NOMO-1 (cell line): Measurements from ENCODE around the gene TMEM235.
"Not testable (repeated sequence)": the region's sequence is repeated elsewhere in the genome, so short reads cannot be mapped to it uniquely, and the experiment has no call there.

Experiments used
- DNase-seq, 2 experiments: peaks; one replicate each; lab custom pipeline; 2025; ENCODE audit not compliant: unreplicated experiment in 2 of 2; lab: John Stamatoyannopoulos, UW

TMEM235 gene

DNA sequence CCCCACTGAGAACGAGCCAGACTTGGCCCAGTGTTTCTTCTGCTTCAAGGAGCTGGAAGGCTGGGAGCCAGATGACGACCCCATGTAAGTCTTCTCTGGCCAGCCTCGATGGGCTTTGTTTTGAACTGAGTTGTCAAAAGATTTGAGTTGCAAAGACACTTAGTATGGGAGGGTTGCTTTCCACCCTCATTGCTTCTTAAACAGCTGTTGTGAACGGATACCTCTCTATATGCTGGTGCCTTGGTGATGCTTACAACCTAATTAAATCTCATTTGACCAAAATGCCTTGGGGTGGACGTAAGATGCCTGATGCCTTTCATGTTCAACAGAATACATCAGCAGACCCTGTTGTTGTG lies 16.7 kb upstream of the TMEM235 start:
- no peak for DNase-seq

DNA sequence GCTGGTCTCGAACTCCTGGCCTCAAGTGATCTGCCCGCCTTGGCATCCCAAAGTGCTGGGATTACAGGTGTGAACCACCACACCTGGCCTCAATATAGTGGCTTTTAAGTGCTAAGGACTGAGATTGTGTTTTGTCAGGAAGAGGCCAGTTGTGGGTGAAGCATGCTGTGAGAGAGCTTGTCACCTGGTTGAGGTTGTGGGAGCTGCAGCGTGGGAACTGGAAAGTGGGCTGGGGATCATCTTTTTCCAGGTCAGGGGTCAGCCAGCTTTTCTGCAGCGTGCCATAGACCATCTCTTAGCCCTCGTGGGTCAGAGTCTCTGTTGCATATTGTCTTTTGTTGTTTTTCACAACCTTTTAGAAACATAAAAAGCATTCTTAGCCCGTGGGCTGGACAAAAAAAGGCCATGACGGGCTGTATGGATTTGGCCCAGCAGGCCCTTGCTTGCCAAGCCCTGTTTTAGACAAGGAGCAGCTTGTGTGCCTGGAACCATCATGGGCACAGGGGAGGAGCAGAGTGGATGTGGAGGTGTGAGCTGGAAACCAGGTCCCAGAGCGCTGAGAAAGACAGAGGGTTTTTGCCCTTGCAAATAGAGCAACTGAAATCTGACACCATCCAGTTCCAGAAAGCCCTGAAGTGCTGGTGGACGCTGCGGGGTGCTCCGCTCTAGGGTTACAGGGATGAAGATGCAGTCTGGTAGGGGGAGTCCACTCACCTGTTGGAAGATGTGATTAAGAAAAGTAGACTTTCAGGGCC lies 11.9 kb upstream of the TMEM235 start:
- DNase-seq: no peak

DNA sequence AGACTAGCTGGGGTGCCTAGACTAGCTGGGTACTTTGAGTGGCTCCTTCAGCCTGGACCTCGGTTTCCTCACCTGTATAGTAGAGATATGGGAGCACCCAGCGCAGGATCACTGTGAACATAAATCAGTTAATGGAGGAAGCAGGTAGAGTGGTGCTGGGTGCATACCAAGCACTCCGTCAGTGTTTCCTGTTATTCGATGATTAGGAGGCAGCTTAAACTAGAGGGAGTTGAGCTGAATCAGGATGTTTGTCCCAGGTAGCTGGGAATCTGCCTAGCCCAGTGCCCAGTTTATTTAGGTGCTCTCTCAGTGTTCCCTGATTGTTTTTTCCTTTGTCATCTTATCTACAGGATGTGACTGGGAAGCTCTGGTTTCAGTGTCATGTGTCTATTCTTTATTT lies 8.4 kb upstream of the TMEM235 start:
- no peak for DNase-seq

DNA sequence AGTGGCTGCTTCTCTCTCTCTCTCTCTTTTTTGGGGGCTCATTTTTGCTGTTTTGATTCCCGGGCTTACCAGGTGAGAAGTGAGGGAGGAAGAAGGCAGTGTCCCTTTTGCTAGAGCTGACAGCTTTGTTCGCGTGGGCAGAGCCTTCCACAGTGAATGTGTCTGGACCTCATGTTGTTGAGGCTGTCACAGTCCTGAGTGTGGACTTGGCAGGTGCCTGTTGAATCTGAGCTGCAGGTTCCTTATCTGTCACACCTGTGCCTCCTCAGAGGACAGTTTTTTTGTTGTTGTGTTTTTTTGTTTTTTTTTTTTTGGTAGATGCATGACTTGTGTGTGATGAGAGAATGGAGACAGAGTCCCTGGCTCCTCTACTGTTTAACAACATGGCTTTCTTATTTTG lies 7.7 kb upstream of the TMEM235 start:
- no peak for DNase-seq

DNA sequence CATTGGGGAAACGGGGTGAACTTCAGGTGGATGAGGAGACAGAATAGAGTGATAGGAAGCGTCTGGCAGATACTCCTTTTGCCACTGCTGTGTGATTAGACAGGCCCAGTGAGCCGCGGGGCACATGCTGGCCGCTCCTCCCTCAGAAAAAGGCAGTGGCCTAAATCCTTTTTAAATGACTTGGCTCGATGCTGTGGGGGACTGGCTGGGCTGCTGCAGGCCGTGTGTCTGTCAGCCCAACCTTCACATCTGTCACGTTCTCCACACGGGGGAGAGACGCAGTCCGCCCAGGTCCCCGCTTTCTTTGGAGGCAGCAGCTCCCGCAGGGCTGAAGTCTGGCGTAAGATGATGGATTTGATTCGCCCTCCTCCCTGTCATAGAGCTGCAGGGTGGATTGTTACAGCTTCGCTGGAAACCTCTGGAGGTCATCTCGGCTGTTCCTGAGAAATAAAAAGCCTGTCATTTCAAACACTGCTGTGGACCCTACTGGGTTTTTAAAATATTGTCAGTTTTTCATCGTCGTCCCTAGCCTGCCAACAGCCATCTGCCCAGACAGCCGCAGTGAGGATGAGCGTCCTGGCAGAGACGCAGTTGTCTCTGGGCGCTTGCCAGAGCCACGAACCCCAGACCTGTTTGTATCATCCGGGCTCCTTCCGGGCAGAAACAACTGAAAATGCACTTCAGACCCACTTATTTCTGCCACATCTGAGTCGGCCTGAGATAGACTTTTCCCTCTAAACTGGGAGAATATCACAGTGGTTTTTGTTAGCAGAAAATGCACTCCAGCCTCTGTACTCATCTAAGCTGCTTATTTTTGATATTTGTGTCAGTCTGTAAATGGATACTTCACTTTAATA lies 7.0 kb upstream of the TMEM235 start:
- DNase-seq: no peak

DNA sequence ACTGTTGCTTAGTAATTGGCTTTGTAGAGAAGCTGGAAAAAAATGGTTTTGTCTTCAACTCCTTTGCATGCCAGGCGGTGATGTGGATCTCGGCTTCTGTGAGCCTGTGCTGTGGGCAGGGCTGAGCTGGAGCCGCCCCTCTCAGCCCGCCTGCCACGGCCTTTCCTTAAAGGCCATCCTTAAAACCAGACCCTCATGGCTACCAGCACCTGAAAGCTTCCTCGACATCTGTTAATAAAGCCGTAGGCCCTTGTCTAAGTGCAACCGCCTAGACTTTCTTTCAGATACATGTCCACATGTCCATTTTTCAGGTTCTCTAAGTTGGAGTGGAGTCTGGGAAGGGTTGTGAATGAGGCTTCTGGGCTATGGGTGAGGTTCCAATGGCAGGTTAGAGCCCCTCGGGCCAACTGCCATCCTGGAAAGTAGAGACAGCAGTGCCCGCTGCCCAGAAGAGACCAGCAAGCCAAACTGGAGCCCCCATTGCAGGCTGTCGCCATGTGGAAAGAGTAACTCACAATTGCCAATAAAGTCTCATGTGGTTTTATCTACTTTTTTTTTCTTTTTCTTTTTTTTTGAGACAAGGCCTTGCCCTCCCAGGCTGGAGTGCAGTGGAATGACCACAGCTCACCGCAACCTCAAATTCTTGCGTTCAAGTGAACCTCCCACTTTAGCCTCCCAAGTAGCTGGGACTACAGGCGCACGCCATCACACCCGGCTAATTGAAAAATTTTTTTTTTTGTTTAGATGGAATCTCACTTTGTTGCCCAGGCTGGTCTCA lies 6.2 kb upstream of the TMEM235 start:
- no peak for DNase-seq

DNA sequence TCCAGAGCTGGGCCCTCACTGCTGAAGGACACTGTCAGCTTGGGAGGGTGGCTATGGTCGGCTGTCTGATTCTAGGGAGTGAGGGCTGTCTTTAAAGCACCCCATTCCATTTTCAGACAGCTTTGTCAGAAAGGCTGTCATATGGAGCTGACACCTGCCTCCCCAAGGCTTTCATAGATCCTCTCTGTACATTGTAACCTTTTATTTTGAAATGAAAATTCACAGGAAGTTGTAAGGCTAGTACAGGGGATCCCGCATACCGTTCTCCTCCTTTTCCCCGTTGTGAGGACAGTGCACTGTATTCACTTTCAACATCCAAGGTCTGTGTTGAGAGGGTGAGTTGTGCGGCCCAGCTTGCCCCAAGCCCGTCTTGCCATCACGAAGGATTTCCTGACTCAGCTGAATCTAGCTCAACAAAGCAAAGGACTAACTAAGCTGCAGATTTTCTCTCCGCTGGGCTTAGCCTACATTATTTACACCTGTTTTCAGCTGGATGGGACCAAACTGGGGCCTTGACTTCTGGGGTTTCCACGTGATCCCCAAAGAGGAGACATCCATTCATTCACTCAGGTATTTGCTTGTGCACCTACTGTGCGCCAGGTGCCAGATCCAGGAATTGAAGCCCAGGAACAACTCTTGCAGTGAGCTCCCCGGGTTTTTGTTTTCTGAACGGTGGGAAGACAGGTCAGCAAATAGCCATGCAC lies 5.2 kb upstream of the TMEM235 start:
- no peak for DNase-seq

DNA sequence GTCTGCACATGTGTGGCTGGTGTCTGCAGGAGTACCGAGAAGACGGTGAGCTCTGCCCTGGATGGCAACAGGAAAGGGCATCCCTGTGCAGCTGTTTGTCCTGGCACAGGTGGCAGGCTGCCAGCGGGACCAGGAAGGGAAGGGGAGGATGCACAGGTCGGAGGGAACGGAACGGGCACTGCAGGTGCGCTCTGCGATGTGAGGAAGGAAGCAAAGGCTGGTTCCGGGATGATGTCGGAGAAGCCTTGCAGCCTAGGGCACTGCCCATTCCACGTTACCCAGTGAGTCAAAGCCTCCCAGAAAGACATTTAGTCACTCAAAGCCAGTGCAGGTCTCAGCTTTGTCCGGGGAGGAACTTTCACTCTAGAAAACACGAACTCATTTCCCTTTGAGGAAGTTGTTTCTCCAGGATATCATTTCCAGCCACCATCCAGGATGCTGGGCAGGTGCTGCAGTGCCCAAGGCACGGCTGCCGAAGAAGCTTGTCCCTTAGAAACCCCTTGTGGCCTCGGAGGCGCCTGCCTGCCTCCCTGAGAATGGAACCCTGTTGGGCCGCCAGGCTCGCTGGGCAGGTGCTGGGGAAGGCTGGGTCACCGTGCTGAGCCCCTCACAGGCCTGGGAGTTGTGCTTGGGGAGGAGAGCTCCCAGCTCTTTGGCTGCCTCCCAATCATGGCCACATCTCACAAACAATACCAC lies 4.5 kb upstream of the TMEM235 start:
- no peak for DNase-seq

DNA sequence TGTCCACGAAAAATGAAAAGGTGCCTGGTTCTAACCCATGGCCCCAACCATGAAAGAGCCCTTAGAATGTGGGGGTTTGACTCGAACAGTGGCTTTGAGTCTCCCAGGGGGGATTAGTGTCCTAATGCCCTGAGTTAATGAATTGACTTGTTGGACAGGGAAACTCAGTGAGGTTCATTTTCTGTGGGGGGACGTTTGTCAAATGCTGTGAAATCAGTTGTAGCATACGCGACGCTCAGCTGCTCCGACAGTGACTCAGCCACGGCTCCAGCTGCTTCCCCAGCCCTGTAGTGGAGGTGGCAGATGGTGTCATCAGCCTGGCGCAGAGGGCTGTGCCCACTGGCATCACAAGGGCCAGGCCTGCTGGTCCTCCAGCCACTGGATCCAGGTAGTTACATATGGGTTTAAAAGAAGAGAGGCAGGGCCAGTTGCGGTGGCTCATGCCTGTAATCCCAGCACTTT lies 3.9 kb upstream of the TMEM235 start:
- peak in 1 of 2 experiments; percentile 18 for DNase-seq

DNA sequence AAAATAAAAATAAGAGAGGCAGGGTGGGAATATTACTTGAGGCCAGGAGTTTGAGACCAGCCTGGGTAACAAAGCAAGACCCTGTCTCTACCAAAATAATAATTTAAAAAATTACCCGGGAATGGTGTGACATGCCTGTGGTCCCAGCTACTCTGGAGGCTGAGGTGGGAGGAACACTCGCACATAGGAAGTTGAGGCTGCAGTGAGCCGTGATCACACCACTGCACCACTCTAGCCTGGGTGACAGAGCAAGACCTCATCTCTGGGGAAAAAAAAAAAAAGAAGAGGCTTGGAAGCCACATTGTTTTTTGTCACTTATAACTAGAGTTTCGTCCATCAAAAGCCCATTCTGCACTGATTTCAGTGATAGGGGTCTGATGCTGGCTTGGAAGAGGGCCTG lies 3.3 kb upstream of the TMEM235 start:
- no peak for DNase-seq

DNA sequence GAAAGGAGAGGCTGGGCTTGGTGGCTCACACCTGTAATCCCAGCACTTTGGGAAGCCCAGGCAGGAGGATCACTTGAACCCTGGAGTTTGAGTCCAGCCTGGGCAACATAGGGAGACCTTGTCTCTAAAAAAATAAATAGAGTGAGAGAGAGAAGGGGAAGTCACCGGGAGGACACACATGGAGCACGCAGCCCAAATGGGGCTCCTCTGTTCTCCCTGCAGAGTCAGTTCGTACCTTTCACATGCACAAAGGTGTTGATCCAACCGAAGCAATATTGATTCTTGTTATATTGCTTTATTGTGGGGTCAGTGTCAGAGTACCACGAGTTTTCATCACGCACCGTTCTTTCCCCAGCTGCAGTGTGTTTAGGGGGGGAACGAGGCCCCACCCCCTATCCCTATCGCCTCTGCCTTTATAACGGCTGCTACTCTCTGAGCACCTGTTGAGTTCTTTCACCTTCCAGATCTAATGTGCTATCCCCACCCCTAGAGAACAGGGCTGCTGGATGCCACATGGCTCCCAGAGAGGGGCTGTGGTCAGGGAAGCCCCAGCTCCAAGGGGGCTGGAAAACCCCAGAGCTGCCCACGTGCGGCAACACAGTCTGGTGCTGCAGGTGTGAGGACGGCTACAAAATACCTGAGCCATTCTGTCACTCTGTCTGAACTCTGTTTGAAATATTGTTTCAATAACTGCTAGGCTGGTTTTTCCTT lies 1.0 kb upstream of the TMEM235 start:
- DNase-seq: no peak

DNA sequence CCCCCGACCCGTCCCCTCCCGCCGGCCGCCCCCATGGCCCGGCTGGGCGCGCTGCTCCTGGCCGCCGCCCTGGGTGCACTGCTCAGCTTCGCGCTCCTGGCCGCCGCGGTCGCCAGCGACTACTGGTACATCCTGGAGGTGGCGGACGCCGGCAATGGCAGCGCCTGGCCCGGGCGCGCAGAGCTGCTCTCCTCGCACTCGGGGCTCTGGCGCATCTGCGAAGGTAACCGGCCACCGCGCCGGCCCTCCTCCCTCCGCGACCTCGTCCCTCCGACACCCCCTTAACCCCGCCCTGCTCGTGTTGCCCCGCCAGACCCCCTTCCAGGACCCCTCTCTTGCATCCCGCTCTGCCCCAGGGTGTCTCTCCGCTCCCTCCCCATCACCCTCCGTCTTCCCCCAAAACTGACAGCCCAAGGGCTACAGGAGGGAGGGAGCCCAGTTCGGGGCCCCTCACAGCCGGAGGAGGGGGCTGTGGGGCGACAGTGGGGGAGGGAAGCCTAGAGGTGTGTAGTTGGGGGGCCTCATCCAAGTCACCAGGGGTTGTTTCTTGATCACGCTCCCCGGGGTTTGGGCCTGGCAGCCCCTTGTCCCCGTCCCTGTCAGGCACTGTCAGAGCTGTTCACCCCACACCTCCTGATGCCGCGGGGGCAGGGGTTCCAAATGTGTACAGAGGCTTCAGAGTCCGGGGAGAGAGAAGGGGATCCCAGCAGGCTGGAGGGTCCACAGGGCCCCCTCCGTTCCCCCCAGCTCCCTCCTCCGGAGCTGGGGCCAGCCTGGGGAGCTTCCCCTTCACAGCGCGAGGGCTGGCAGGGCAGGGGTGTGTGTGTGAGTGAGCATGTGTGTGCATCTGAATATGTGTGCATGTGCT lies 794 bp downstream of the TMEM235 start:
- DNase-seq: no peak

DNA sequence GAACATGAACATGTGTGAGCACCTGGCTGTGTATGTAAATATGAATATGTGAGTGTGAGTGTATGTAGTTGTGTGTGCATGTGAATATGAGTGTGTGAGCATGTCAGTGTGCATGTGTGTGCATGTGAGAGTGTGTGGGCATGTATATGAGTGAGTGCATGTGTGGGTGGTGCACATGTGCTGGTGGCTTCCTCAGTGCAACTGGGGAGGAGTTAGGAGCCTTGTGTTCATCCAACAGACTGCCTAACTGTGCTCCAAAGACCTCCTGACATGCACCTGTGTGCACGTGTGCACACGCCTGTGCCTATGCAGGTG lies 1.4 kb downstream of the TMEM235 start:
- no peak for DNase-seq

DNA sequence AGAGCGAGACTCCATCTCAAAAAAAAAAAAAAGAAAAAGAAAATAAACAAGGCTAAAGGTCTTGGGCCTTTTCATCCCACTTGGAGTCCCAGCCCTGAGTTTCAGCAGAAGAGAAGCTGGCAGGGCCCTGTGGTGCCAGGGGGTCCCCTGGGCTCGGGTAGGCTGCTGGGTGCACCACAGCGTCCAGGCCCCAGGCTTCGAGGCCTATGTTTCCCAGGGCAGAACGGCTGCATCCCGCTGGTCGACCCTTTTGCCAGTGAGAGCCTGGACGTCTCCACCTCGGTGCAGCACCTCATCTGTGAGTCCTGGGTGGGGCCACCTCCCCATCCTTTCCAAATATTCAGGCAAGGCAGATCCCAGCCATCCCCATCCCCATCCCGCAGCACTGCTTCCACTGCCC lies 2.2 kb downstream of the TMEM235 start:
- DNase-seq: no peak

DNA sequence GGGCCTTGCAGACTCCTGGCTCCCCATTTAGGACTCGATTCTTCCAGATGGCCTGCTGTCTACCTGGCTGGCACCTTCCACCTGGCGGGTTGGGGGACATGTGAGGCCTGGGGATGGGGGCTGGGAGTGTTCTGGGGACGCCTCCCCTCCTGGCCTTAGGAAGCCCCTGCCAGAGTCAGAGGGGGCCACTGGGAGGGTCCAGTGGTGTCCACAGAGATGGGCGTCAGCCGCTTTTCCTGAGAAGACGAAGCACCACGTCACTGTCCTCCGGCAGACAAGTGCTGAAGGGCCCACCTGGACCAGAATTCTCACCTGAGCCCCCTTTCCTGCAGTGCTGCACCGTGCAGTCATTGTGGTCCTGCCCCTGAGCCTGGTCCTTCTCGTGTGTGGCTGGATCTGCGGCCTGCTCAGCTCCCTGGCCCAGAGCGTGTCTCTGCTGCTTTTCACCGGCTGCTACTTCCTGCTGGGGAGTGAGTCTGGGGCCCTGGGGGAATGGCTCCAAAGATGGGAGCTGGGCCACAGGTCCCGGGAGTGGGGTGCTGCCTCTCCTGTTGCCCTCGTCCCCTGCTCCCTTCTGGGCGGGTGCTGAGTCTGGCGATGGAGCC lies 2.9 kb downstream of the TMEM235 start:
- DNase-seq: no peak

DNA sequence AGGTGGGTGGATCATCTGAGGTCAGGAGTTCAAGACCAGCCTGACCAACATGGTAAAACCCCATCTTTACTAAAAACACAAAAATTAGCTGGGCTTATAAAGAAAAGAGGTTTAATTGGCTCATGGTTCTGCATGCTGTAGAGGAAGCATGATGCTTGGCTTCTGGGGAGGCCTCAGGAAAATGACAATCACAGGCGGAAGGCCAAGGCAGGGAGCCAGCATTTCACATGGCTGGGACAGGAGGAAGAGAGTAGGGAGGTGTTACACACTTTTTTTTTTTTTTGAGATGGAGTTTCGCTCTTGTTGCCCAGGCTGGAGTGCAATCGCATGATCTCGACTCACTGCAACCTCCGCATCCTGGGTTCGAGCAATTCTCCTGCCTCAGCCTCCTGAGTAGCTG lies 3.6 kb downstream of the TMEM235 start:
- not testable (repeated sequence) for DNase-seq

DNA sequence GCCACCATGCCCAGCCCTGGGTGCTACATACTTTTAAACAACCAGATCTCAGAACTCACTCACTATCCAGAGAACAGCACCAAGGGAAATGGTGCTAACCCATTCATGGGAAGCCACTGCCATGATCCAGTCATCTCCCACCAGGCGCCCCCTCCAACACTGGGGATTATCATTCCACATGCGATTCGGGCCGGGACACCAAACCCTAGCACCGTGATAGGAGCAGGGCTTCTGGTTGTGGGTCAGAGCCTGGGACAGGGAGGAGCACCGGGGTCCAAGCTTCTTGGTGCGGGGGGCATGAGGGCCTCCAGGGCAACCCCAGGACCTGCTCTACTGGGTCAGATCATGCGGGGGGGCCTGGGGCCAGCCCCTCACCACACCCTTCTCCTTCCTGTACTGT lies 4.5 kb downstream of the TMEM235 start:
- no peak for DNase-seq

DNA sequence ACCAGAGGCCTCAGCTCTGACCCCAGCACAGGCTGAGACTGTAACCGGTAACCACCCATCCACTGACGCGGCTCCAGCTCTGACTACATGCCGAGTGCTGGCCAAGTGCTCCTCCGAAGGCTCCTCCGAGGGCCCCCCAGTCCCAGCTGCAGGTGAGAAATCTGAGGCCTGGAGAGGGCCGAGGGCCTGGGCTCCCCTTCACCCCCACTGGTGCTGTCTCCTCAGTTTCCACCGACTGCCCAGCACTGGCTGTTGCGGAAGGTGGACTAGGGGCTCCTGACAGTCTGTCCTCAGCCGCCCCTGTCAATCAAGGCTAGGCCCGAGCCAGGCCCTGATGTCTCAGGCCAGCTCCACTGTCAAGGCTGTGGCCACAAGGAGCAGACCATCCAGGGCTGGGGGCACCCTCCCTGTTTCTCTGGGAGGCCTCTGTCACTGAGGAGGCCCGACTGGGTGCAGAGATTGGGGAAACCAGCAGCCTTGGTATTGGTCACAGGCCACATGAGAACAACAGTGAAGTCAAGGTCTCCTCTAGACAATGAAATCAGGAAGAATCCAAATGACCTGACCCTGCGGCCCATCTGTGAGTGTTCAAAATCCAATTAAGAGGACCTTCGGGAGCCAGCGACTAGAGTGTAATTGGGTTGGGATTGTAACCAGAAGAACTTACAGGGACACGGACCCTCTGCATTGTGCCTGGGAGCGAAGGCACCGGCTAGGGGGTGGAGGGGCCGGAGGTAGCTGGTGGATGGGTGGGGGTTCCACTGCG lies 5.1 kb downstream of the TMEM235 start:
- DNase-seq: no peak
